K562 (cell line): ENCODE results near the gene CORT. TPM values are rescaled to one million over a fixed set of nuclear protein-coding genes. Genes with fewer than 3 reads are reported as not detected.

Experiments
- BHLHE40 ChIP-seq: IDR thresholded peaks from 2 replicates; pipeline ENCODE4 v1.6.1; 2011; ENCODE audit warnings: low read length, improper control_type of control experiment
- CBX1 ChIP-seq: sonication (generic); IDR thresholded peaks from 2 replicates; pipeline ENCODE4 v1.6.1; 2016; ENCODE audit warnings: antibody characterized with exemption, low read depth, mild to moderate bottlenecking
- CSDE1 ChIP-seq, 2 experiments: fragments of 450-650 bp; IDR thresholded peaks; 2 replicates each; pipeline ENCODE4 v1.6.1; 2016; ENCODE audit warnings: mild to moderate bottlenecking in 1 of 2
- GABPB1 ChIP-seq: sonication (generic); formaldehyde crosslinking; IDR thresholded peaks from 2 replicates; pipeline ENCODE4 v1.8.0; 2022; ENCODE audit warnings: mild to moderate bottlenecking, missing genetic modification reagents
- IFI16 ChIP-seq: fragments of 250-450 bp; sonication (Bioruptor Pico); IDR thresholded peaks from 2 replicates; pipeline ENCODE4 v2.1.2; 2022; ENCODE audit warnings: mild to moderate bottlenecking, inconsistent platforms
- KDM1A ChIP-seq, 2 experiments: fragments of 450-650 bp; IDR thresholded peaks; 2 replicates each; pipeline ENCODE4 v1.6.1; 2016; ENCODE audit warnings: mild to moderate bottlenecking in 2 of 2
- POLR2AphosphoS2 ChIP-seq: IDR thresholded peaks from 2 replicates; pipeline ENCODE4 v1.6.1; 2012; ENCODE audit warnings: low read length, improper control_type of control experiment
- RBM39 ChIP-seq: fragments of 200-400 bp; formaldehyde crosslinking; optimal IDR thresholded peaks from 2 replicates; pipeline ENCODE3; 2018; ENCODE audit warnings: low read depth, low read length
- SMARCE1 ChIP-seq: fragments of 450-650 bp; IDR thresholded peaks from 2 replicates; pipeline ENCODE4 v1.7.1; 2016; ENCODE audit warnings: mild to moderate bottlenecking
- ZNF766 ChIP-seq: fragments of 200-800 bp; sonication (Bioruptor generic); conservative IDR thresholded peaks from 2 replicates; pipeline ENCODE4 v1.6.1; 2016; ENCODE audit warnings: missing genetic modification characterization, missing compliant biosample characterization
- ZNF778 ChIP-seq: fragments of 450-650 bp; formaldehyde crosslinking; IDR thresholded peaks from 2 replicates; pipeline ENCODE4 v1.4.0; 2020; ENCODE audit warnings: mild to moderate bottlenecking, moderate library complexity
- polyA plus RNA-seq, 8 experiments: library from polyadenylated mRNA; depleted of rRNA in 4 of 8; stranded (reverse) in 5 of 8; unstranded in 3 of 8; fragments of >200 nt; fragmentation: Nextera tagmentation in 2 of 8; fragmentation: Illumina TruSeq in 1 of 8; extraction: Ambion mirVana in 2 of 8; extraction: Trizol in 1 of 8; gene quantifications; 2 replicates each; pipeline versions ENCODE4 v1.2.1 to v1.2.3, GENCODE V29; 2011 to 2014; ENCODE audit warnings: inconsistent platforms in 1 of 8, missing spikeins in 1 of 8
- total RNA-seq, 7 experiments: library from RNA; depleted of rRNA in 6 of 7; stranded (reverse); fragments of >200 nt in 6 of 7; fragmentation: Illumina TruSeq in 2 of 7; extraction: Trizol in 2 of 7; gene quantifications; 2 replicates each; pipeline versions ENCODE4 v1.2.1 to v1.2.3, GENCODE V29; 2011 to 2021; ENCODE audit warnings: low replicate concordance in 1 of 7
- TF ChIP-seq, protein P1 (sequence below): fragments of 250-450 bp; sonication (Bioruptor Pico); IDR thresholded peaks from 2 replicates; pipeline ENCODE4 v1.4.0; 2020; ENCODE audit warnings: mild to moderate bottlenecking

CORT gene
- total and polyA plus RNA-seq, 9 of the 15 experiments (the other 6 are each of a cell fraction or from before 2014, with no cell fraction given) = 0.08 to 0.54 (median 0.13) TPM; not detected in 5

- TF ChIP-seq RBM39 (no peak), CBX1 (peak; percentile 93), ZNF778 (CRISPR knock-in tag) (no peak), ZNF766 (CRISPR knock-in tag) (no peak), CSDE1 (IDR thresholded peaks at IDR 0.05) (0 out of 4 replicates have a peak, but pooled peaks of 1 of the 2 experiments have one; percentile 15), KDM1A (IDR thresholded peaks at IDR 0.05) (peak; percentile 89 to 95), GABPB1 (CRISPR knock-in tag) (no peak), IFI16 (CRISPR knock-in tag) (no peak), BHLHE40 (peak; percentile 23; the same call in 1 of the 2 replicates), SMARCE1 (0 out of 2 replicates have a peak, but pooled peaks have one; percentile 50), POLR2AphosphoS2 (no peak)
- TF ChIP-seq, protein P1, sequence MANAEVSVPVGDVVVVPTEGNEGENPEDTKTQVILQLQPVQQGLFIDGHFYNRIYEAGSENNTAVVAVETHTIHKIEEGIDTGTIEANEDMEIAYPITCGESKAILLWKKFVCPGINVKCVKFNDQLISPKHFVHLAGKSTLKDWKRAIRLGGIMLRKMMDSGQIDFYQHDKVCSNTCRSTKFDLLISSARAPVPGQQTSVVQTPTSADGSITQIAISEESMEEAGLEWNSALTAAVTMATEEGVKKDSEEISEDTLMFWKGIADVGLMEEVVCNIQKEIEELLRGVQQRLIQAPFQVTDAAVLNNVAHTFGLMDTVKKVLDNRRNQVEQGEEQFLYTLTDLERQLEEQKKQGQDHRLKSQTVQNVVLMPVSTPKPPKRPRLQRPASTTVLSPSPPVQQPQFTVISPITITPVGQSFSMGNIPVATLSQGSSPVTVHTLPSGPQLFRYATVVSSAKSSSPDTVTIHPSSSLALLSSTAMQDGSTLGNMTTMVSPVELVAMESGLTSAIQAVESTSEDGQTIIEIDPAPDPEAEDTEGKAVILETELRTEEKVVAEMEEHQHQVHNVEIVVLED (CRISPR knock-in tag) = no peak
- TF ChIP-seq, all 486 proteins: peak for 30
Measured at GRCh38 chr1:10471411-10472219, 21.8 kb downstream of the CORT start (continued).
